ENCODE data around the gene FGF8.

DNA sequence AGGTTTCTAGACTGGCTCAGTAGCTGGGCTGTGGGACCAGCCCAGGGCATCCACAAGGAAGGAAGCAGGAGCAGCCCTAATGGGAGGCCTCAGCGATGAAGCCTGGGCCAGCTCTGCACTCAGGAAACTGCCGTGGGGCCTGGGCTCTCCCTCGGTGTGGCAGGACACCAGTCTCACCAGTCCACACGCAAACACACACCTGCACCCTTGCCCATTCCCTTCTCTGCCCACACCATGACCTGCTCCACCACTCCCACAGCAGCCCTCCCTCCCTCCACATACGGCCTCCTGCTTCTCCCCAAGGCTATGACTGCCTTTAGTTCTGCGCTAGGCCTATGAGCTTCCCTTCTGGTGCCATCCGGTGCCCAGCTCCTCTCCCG is 7.1 kb downstream of the FGF8 start:
- no peak for TF ChIP-seq POLR2A (IDR thresholded peaks at IDR 0.05; ENCODE audit: extremely low read depth, insufficient read length)
- TF ChIP-seq, protein P1, sequence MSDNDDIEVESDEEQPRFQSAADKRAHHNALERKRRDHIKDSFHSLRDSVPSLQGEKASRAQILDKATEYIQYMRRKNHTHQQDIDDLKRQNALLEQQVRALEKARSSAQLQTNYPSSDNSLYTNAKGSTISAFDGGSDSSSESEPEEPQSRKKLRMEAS (IDR thresholded peaks at IDR 0.05; ENCODE audit: low read depth, low read length) = no peak
- TF ChIP-seq, protein P2, sequence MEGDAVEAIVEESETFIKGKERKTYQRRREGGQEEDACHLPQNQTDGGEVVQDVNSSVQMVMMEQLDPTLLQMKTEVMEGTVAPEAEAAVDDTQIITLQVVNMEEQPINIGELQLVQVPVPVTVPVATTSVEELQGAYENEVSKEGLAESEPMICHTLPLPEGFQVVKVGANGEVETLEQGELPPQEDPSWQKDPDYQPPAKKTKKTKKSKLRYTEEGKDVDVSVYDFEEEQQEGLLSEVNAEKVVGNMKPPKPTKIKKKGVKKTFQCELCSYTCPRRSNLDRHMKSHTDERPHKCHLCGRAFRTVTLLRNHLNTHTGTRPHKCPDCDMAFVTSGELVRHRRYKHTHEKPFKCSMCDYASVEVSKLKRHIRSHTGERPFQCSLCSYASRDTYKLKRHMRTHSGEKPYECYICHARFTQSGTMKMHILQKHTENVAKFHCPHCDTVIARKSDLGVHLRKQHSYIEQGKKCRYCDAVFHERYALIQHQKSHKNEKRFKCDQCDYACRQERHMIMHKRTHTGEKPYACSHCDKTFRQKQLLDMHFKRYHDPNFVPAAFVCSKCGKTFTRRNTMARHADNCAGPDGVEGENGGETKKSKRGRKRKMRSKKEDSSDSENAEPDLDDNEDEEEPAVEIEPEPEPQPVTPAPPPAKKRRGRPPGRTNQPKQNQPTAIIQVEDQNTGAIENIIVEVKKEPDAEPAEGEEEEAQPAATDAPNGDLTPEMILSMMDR (IDR thresholded peaks at IDR 0.05; ENCODE audit: low read depth, low read length) = no peak

All from NB4 (cell line).